Measurements from ENCODE around the gene CMSS1.

The CMSS1 gene

GRCh38 chr3:99829844-99830243 lies 12.2 kb downstream of the CMSS1 start:
- TF ChIP-seq FOXP2 (optimal IDR thresholded peaks at IDR 0.05; ENCODE audit: borderline replicate concordance, extremely low read depth, extremely low read length, insufficient read depth) (no peak), SIN3A (IDR thresholded peaks at IDR 0.05; ENCODE audit: borderline replicate concordance, insufficient read depth, low read length) (no peak), TAF1 (IDR thresholded peaks at IDR 0.05; ENCODE audit: borderline replicate concordance, insufficient read depth, low read length) (no peak)

- no peak for TF ChIP-seq FOXP2 (optimal IDR thresholded peaks at IDR 0.05; ENCODE audit: borderline replicate concordance, extremely low read depth, extremely low read length, insufficient read depth)
- no peak for TF ChIP-seq REST (IDR thresholded peaks at IDR 0.05; ENCODE audit: insufficient read depth in 1 of 2, low read depth in 2 of 2, low read length in 2 of 2)
These were observed 16.0 kb downstream of the CMSS1 start for GRCh38 chr3:99833617-99834205.

- TF ChIP-seq FOXP2 (optimal IDR thresholded peaks at IDR 0.05; ENCODE audit: borderline replicate concordance, extremely low read depth, extremely low read length, insufficient read depth) (no peak), REST (IDR thresholded peaks at IDR 0.05; ENCODE audit: insufficient read depth in 1 of 2, low read depth in 2 of 2, low read length in 2 of 2) (no peak), TAF1 (IDR thresholded peaks at IDR 0.05; ENCODE audit: borderline replicate concordance, insufficient read depth, low read length) (no peak), SIN3A (IDR thresholded peaks at IDR 0.05; ENCODE audit: borderline replicate concordance, insufficient read depth, low read length) (no peak), POLR2AphosphoS5 (IDR thresholded peaks at IDR 0.05; ENCODE audit: low read depth, low read length) (no peak)
These were observed 16.7 kb downstream of the CMSS1 start for GRCh38 chr3:99834211-99834957.

GRCh38 chr3:99836681-99837080 lies 19.0 kb downstream of the CMSS1 start:
- TF ChIP-seq FOXP2 (optimal IDR thresholded peaks at IDR 0.05; ENCODE audit: borderline replicate concordance, extremely low read depth, extremely low read length, insufficient read depth), result no peak

- TF ChIP-seq FOXP2 (optimal IDR thresholded peaks at IDR 0.05; ENCODE audit: borderline replicate concordance, extremely low read depth, extremely low read length, insufficient read depth) (no peak), REST (IDR thresholded peaks at IDR 0.05; ENCODE audit: insufficient read depth in 1 of 2, low read depth in 2 of 2, low read length in 2 of 2) (no peak), SIN3A (IDR thresholded peaks at IDR 0.05; ENCODE audit: borderline replicate concordance, insufficient read depth, low read length) (no peak), POLR2AphosphoS5 (IDR thresholded peaks at IDR 0.05; ENCODE audit: low read depth, low read length) (no peak), TAF1 (IDR thresholded peaks at IDR 0.05; ENCODE audit: borderline replicate concordance, insufficient read depth, low read length) (no peak)
These were observed 20.1 kb downstream of the CMSS1 start for GRCh38 chr3:99837715-99838114.

- TF ChIP-seq SIN3A (IDR thresholded peaks at IDR 0.05; ENCODE audit: borderline replicate concordance, insufficient read depth, low read length) (no peak), FOXP2 (optimal IDR thresholded peaks at IDR 0.05; ENCODE audit: borderline replicate concordance, extremely low read depth, extremely low read length, insufficient read depth) (no peak)
These were observed 21.1 kb downstream of the CMSS1 start for GRCh38 chr3:99838755-99839154.
